ENCODE data around the gene C1QTNF9B. TPM values are rescaled to one million over a fixed set of nuclear protein-coding genes. Genes with fewer than 3 reads are reported as not detected.
"Not testable (repeated sequence)": the region's sequence is repeated elsewhere in the genome, so short reads cannot be mapped to it uniquely, and the experiment has no call there.

The C1QTNF9B gene
- polyA plus RNA-seq, 1 experiment: 0.87 TPM

- no peaks in the 10 kb centered on the region for H3K27me3 ChIP-seq (ENCODE audit: control insufficient read depth, insufficient read depth, low read length)
- ChIA-PET POLR2A (no interaction called here), CTCF (no interaction called here)
- no peak overlapping the region for H3K27ac ChIP-seq (ENCODE audit: low read depth, low read length)
- DNase-seq (ENCODE audit: low read depth, low spot score): no peak
- no peaks in the 10 kb centered on the region for H3K9me3 ChIP-seq (ENCODE audit: control insufficient read depth, insufficient read depth, low read length)
- TF ChIP-seq CTCF (IDR thresholded peaks at IDR 0.05; ENCODE audit: low read depth, low read length): no peak
- no peak overlapping the region for H3K4me3 ChIP-seq (ENCODE audit: low read depth, low read length)
Observed at GRCh38 chr13:23883255-23883654, 14.0 kb downstream of the C1QTNF9B start.

- H3K27ac ChIP-seq (ENCODE audit: low read depth, low read length); H3K27me3 ChIP-seq (ENCODE audit: control insufficient read depth, insufficient read depth, low read length); DNase-seq (ENCODE audit: low read depth, low spot score); H3K9me3 ChIP-seq (ENCODE audit: control insufficient read depth, insufficient read depth, low read length); POLR2A ChIA-PET; CTCF ChIA-PET; H3K4me3 ChIP-seq (ENCODE audit: low read depth, low read length): not testable (repeated sequence)
Observed at GRCh38 chr13:23881402-23881800, 15.9 kb downstream of the C1QTNF9B start.

- H3K27me3 ChIP-seq (ENCODE audit: control insufficient read depth, insufficient read depth, low read length); POLR2A ChIA-PET; H3K4me3 ChIP-seq (ENCODE audit: low read depth, low read length); CTCF ChIA-PET; DNase-seq (ENCODE audit: low read depth, low spot score); H3K27ac ChIP-seq (ENCODE audit: low read depth, low read length); H3K9me3 ChIP-seq (ENCODE audit: control insufficient read depth, insufficient read depth, low read length): not testable (repeated sequence)
Observed at GRCh38 chr13:23880493-23881401, 16.6 kb downstream of the C1QTNF9B start.

- ChIA-PET CTCF (interaction anchor here (0.6 to 1.2 kb wide), 4 partner anchors 82 to 535 kb away, joined by 3 read pairs; no protein-coding TSS in a partner anchor), POLR2A (no interaction called here)
- Histone ChIP-seq H3K4me3 (ENCODE audit: low read depth, low read length) (no peak overlapping the region), H3K9me3 (ENCODE audit: control insufficient read depth, insufficient read depth, low read length) (no peaks in the 10 kb centered on the region), H3K27me3 (ENCODE audit: control insufficient read depth, insufficient read depth, low read length) (no peaks in the 10 kb centered on the region), H3K27ac (ENCODE audit: low read depth, low read length) (no peak overlapping the region)
- DNase-seq (ENCODE audit: low read depth, low spot score): no peak
- TF ChIP-seq CTCF (IDR thresholded peaks at IDR 0.05; ENCODE audit: low read depth, low read length): no peak
Observed at GRCh38 chr13:23877286-23877685, 20.0 kb downstream of the C1QTNF9B start.

- ChIA-PET POLR2A (no interaction called here), CTCF (interaction anchor here (0.9 kb wide), 1 partner anchor 85 kb away, joined by 3 read pairs; no protein-coding TSS in a partner anchor)
- peak; percentile 54 for TF ChIP-seq CTCF (IDR thresholded peaks at IDR 0.05; ENCODE audit: low read depth, low read length)
- no peak overlapping the region for H3K27ac ChIP-seq (ENCODE audit: low read depth, low read length)
- no peak overlapping the region for H3K4me3 ChIP-seq (ENCODE audit: low read depth, low read length)
- no peaks in the 10 kb centered on the region for H3K27me3 ChIP-seq (ENCODE audit: control insufficient read depth, insufficient read depth, low read length)
- no peaks in the 10 kb centered on the region for H3K9me3 ChIP-seq (ENCODE audit: control insufficient read depth, insufficient read depth, low read length)
- DNase-seq (ENCODE audit: low read depth, low spot score): no peak
Observed at GRCh38 chr13:23876265-23876664, 21.0 kb downstream of the C1QTNF9B start.

GRCh38 chr13:23871616-23872220, 25.6 kb downstream of the C1QTNF9B start:
- Histone ChIP-seq H3K9me3 (ENCODE audit: control insufficient read depth, insufficient read depth, low read length) (no peaks in the 10 kb centered on the region), H3K27ac (ENCODE audit: low read depth, low read length) (no peak overlapping the region), H3K27me3 (ENCODE audit: control insufficient read depth, insufficient read depth, low read length) (no peaks in the 10 kb centered on the region), H3K4me3 (ENCODE audit: low read depth, low read length) (no peak overlapping the region)
- ChIA-PET POLR2A (no interaction called here), CTCF (interaction anchor here (1.4 kb wide), 1 partner anchor 404 kb away, joined by 8 read pairs; no protein-coding TSS in a partner anchor)
- no peak for DNase-seq (ENCODE audit: low read depth, low spot score)
- TF ChIP-seq CTCF (IDR thresholded peaks at IDR 0.05; ENCODE audit: low read depth, low read length): peak; percentile 46
